GM13977 (cell line): ENCODE results near the gene CD34.
"Not testable (repeated sequence)": the region's sequence is repeated elsewhere in the genome, so short reads cannot be mapped to it uniquely, and the experiment has no call there.

Experiments
- DNase-seq: peaks from one replicate; pipeline ENCODE4 v3.0.0; 2012; ENCODE audit warnings: low spot score
- CTCF ChIP-seq: IDR thresholded peaks from 2 replicates; pipeline ENCODE4 v1.5.1; 2012; ENCODE audit warnings: mild to moderate bottlenecking, control low read depth; ENCODE audit not compliant: insufficient read depth; ENCODE audit errors: extremely low read depth, missing control alignments
- in situ Hi-C: fragments of 300-500 bp; cut with MboI; formaldehyde crosslinking; loops from one replicate; pipeline ENCODE4 v1.12.0; 2022; ENCODE audit warnings: low sequenced_read_pairs, low pct_unique_long_range_greater_than_20kb, mixed read lengths, inconsistent platforms; ENCODE audit not compliant: unreplicated experiment

The CD34 gene

GRCh38 chr1:207948536-207949250 is 37.8 kb upstream of the CD34 start:
- DNase-seq = no peak
- TF ChIP-seq CTCF = no peak

DNA sequence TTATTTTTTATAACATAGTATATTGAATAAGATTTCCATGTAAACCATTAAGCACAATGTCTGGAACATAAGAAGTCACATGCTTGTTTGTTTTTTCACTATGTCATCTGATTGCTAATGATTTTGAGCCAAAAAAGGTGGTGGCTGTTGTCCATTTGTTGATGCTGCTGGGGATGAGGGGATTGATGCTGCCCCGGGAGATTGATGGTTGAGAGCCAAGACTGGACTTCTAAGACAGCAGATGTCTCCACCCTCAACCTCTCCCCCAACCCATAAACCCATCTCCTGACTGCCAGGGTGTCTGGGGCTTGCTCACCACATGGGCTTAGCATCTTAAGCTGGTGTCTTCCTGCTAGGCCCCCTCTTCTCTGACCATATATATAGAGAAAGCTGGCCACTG is 35.8 kb upstream of the CD34 start:
- DNase-seq = no peak
- no peak for TF ChIP-seq CTCF
- in situ Hi-C loops = no loop called here

More at GRCh38 chr1:207948536-207949250, 37.8 kb upstream of the CD34 start:
- in situ Hi-C loops = no loop called here

DNA sequence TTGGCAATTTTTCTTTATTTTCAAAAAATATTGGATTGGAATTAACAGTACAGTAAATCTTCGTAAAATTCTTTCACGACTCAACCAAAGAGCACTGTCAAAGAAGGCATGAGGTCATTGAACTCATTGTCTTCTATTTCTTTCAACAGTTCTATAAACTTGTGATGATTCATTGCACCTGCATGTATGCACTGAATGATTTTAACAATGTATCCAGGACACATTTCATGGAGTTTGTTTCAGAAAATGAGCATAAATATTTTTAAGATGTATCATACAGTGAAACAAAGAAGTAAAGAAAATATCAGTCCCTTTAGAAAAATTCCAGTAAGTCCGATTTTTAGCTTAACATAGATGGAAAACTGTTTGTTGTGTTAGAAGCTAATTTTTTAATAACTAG is 33.6 kb upstream of the CD34 start:
- in situ Hi-C loops = no loop called here
- DNase-seq = no peak
- no peak for TF ChIP-seq CTCF

DNA sequence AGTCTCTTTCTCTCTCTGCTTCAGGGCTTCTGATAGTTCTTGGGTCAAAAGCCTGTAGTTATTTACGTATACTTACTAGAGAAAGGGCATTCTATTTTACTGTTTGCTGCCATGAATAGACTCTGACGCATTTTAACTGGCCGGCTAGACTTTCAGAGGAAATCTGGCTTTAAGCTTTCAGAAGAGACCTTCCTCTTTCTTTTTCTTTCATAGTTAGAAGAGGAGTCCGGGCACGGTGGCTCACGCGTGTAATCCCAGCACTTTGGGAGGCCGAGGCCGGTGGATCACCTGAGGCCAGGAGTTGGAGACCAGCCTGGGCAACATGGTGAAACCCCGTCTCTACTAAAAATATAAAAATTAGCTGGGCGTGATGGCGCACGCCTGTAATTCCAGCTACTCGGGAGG is 31.4 kb upstream of the CD34 start:
- in situ Hi-C loops, DNase-seq: not testable (repeated sequence)

GRCh38 chr1:207941665-207942064 is 30.7 kb upstream of the CD34 start:
- DNase-seq = no peak
- in situ Hi-C loops = no loop called here
- no peak for TF ChIP-seq CTCF

DNA sequence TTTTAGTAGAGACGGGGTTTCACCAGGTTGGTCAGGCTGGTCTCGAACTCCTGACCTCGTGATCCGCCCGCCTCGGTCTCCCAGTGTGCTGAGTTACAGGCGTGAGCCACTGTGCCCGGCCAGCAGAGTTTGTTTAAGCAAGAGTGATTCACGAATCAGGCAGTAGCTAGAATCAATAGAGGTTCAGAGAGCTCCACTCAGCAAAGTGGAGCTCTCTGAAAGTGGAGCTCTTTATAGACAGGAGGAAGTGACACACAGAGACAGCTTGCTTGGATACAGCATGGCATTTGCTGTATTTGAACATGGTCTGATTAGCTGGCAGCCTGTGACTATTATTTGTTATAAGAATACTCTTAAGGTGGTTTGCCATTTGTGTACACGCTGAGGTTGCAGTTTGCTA is 27.1 kb upstream of the CD34 start:
- no peak for DNase-seq
- in situ Hi-C loops = no loop called here
- TF ChIP-seq CTCF = no peak

GRCh38 chr1:207937204-207937603 is 26.3 kb upstream of the CD34 start:
- in situ Hi-C loops = no loop called here

More at GRCh38 chr1:207937204-207937603, 26.3 kb upstream of the CD34 start:
- no peak for DNase-seq
- no peak for TF ChIP-seq CTCF
